Psoas muscle (tissue), 8 donors: ENCODE results near the gene CCDC157. TPM values are rescaled to one million over a fixed set of nuclear protein-coding genes. Genes with fewer than 3 reads are reported as not detected.

Source experiments
- ATAC-seq, 4 donors: fragments of 200-7000 bp; cut with Tn5 transposase; one replicate each; pipeline ENCODE4 v1.9.1; 2020; ENCODE audit warnings: moderate library complexity in 3 of 4, mild to moderate bottlenecking in 2 of 4
- DNase-seq, 2 donors: peaks; one replicate each; pipeline ENCODE4 v3.0.0-alpha.2; 2020
- H3K27ac ChIP-seq: fragments of 200-600 bp; one replicate; pipeline ENCODE4 v1.8.0; 2022
- H3K27me3 ChIP-seq, 3 donors: fragments of 200-600 bp in 1 of 3; one replicate each; pipeline versions ENCODE4 v1.6.1 to v1.8.0; 2013 to 2022; ENCODE audit warnings: low read length in 2 of 3, mild to moderate bottlenecking in 2 of 3, moderate library complexity in 1 of 3; ENCODE audit not compliant: insufficient read depth in 3 of 3
- H3K36me3 ChIP-seq, 2 donors: fragments of 200-600 bp in 1 of 2; one replicate each; pipeline versions ENCODE4 v1.6.1 to v1.8.0; 2013 to 2022; ENCODE audit warnings: low read depth in 1 of 2, mild to moderate bottlenecking in 1 of 2, moderate library complexity in 1 of 2; ENCODE audit not compliant: insufficient read depth in 1 of 2
- H3K4me1 ChIP-seq: fragments of 200-600 bp; one replicate; pipeline ENCODE4 v1.8.0; 2022
- H3K4me3 ChIP-seq: fragments of 200-600 bp; one replicate; pipeline ENCODE4 v1.8.0; 2022; ENCODE audit warnings: mild to moderate bottlenecking
- H3K9me3 ChIP-seq: fragments of 200-600 bp; one replicate; pipeline ENCODE4 v1.8.0; 2022
- CTCF ChIP-seq: fragments of 200-600 bp; IDR thresholded peaks from one replicate; pipeline ENCODE4 v1.8.0; 2022; ENCODE audit warnings: antibody characterized with exemption
- WGBS, 3 donors: extraction: QIAGEN DNeasy Blood & Tissue Kit; methylation state at CpG; one replicate each; pipeline versions ENCODE4 v1.1.6 to v1.1.7; 2013; 5-methylcytosine and 5-hydroxymethylcytosine counted together
- intact Hi-C, 2 donors: fragments of 100-400 bp; cut with DNase I; formaldehyde crosslinking; loops; one replicate each; pipeline versions ENCODE4 v1.11.0 to v1.14.2; 2022
- polyA plus RNA-seq, 3 donors: library from polyadenylated mRNA; stranded (reverse); fragments of 200-250 nt; gene quantifications; one replicate each; pipeline ENCODE4 v1.2.3, GENCODE V29; 2013
- total RNA-seq, 4 donors: library from RNA; stranded (reverse); fragmentation: NEBNext Ultra II Directional in 2 of 4; extraction: Animal tissue kit (Norgen Biotek cat#: 25700) in 2 of 4; gene quantifications; one replicate each; pipeline versions ENCODE4 v1.2.1 to v1.2.4, GENCODE V29; 2021 to 2023
- donor health status: healthy with polysubstance abuse.
- donor health status: DM: no; HTN: no; CAD: no; lungs with moderate emphysema.
- donor health status: Bipolar disorder and iron deficiency.
- donor health status: healthy.
- donor health status: DM: yes; HTN: yes; CAD: no.
- donor health status: DM: no; HTN: no; CAD: no.
- donor health status: DM: no; HTN: no; CAD: no.
- donor health status: DM: yes; HTN: yes; CAD: no.

Gene CCDC157
- total and polyA plus RNA-seq, 7 donors, result 0.17 to 2.6 (median 0.88) TPM

DNA sequence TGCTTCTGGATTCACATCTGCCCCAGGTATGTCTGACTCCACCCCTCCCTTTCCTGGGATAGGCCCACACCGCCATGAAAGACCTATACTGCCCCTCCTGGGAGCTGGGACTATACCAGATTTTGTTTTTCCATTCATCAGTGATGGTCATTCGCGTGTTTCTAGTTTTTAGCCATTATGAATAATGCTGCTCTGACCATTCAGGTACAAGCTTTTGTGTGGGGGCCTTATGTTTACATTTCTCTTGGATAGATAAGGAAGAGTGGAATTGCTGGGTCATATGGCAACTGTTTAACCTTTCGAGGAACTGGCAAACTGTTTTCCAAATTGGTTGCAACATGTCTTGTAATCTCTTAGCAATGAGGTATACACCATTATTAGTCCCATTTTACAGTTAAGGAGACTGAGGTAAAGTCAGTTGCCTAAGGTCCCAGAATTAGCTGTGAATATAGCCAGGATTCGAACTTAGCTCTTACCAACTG is 28.9 kb upstream of the CCDC157 start:
- ATAC-seq (no peak), DNase-seq (no peak)
- Histone ChIP-seq H3K9me3 (no peaks in the 10 kb centered on the region), H3K36me3 (peaks cover 0 to 25% of the 10 kb centered on the region in 2 donors), H3K4me1 (peaks cover 23% of the 10 kb centered on the region), H3K4me3 (no peak overlapping the region), H3K27ac (no peak overlapping the region), H3K27me3 (no peaks in the 10 kb centered on the region)
- WGBS, 3 donors, result 82 to 84% (median 83%) methylated on average over 5 of the region's 5 CpGs
- intact Hi-C loops, result loop anchor here in 1 of 2 donors (5.0 kb wide), 1 partner anchor 36 kb away; no protein-coding TSS in a partner anchor
- TF ChIP-seq CTCF, result no peak

GRCh38 chr22:30328466-30329049 is 28.2 kb upstream of the CCDC157 start:
- Histone ChIP-seq H3K4me3 (no peak overlapping the region), H3K9me3 (no peaks in the 10 kb centered on the region), H3K27ac (no peak overlapping the region), H3K4me1 (peaks cover 23% of the 10 kb centered on the region), H3K27me3 (no peaks in the 10 kb centered on the region), H3K36me3 (peaks cover 0 to 31% of the 10 kb centered on the region in 2 donors)
- no peak for TF ChIP-seq CTCF
- WGBS, 3 donors, result 73 to 83% (median 77%) methylated on average over 3 of the region's 3 CpGs
- DNase-seq, result no peak
- intact Hi-C loops, result loop anchor here in 1 of 2 donors (5.0 kb wide), 1 partner anchor 36 kb away; no protein-coding TSS in a partner anchor
- ATAC-seq, result no peak

GRCh38 chr22:30332551-30332950 is 24.3 kb upstream of the CCDC157 start:
- no peaks in the 10 kb centered on the region for H3K9me3 ChIP-seq
- no peak for ATAC-seq
- no peak for TF ChIP-seq CTCF
- no peak overlapping the region for H3K27ac ChIP-seq
- no peak overlapping the region for H3K4me3 ChIP-seq
- DNase-seq, result no peak
- H3K36me3 ChIP-seq, result peaks cover 15 to 71% of the 10 kb centered on the region in 2 donors
- intact Hi-C loops, result no loop called here
- WGBS, 3 donors, result 66 to 80% (median 79%) methylated on average over 5 of the region's 5 CpGs
- no peaks in the 10 kb centered on the region for H3K27me3 ChIP-seq
- peaks cover 12% of the 10 kb centered on the region for H3K4me1 ChIP-seq

- Histone ChIP-seq H3K27ac (no peak overlapping the region), H3K27me3 (no peaks in the 10 kb centered on the region), H3K9me3 (no peaks in the 10 kb centered on the region), H3K4me3 (no peak overlapping the region), H3K36me3 (peaks cover 15 to 77% of the 10 kb centered on the region in 2 donors), H3K4me1 (peaks cover 12% of the 10 kb centered on the region)
- no peak for TF ChIP-seq CTCF
- intact Hi-C loops, result no loop called here
- no peak for DNase-seq
- no peak for ATAC-seq
- 88 to 98% (median 93%) methylated on average over 2 of the region's 2 CpGs for WGBS, 3 donors
Measured at GRCh38 chr22:30332994-30333706, 23.7 kb upstream of the CCDC157 start.
